Measurements from ENCODE around the gene TENT4B.
A peak's percentile ranks its signal among the peaks of the same experiment; 100 is the strongest.
"Not testable (repeated sequence)": the region's sequence is repeated elsewhere in the genome, so short reads cannot be mapped to it uniquely, and the experiment has no call there.

TENT4B gene

GRCh38 chr16:50152807-50153595, at the start of gene TENT4B:
Gene TENT4B, plus strand, starts transcription at chr16:50153306. Its CDS starts 316 bp downstream, at chr16:50153622.
- peak; percentile 83 for DNase-seq

GRCh38 chr16:50103764-50104163, 49.3 kb upstream of the TENT4B start:
- DNase-seq: peak; percentile 13

DNA sequence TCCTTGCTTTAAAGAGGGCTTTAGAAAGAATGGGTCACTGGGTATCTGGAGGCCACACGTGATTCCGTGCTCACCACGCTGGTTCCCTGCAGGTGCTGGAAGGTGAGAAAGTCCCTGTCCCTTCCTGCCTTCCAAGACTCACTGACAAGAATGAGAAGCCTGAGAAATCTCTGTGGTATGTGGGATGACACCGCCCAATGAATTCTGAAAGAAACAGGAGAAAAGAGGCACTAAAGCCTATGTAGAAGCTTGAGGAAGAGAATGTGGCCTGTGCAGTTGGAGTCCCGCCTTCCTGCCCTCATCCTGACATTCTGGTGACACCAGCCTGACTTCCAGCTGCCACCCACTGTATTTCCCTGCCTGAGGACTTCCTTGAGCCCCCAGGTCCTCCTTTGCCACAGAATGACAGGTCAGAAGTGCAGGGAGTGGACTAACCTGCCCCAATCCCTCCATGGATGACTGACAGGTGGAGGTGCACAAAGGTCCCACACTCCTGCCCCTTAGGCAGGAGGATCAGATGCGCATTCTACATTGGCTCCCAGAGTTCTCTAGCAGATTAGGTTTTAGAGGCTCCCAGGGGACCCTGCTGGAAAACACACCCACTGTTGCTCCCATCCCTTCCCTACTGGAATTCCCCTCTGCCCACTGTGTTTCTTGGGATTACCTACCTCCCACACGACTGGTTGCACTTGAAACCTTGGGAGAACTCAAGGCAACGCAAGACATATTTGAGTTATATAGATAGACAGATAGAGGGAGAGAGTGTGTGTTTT, 38.6 kb upstream of the TENT4B start:
- DNase-seq: no peak

DNA sequence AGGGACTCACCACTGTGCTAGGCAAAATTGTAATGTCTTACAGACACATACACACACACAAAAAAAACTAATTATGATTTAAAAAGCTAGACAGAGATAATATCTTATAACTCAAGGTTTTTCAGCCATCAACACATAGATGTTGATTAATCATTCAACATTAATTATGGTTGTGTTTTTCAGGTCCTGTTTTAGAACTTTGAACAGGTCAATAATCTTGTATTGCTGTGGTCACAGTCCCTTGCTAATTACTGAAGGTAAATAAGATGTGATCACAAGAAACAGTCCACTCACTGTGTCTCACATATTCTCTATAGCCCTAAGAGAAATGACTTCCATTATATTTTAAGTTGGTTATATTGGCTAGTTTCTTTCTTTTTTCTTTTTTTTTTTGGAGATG, 32.4 kb upstream of the TENT4B start:
- DNase-seq: no peak

DNA sequence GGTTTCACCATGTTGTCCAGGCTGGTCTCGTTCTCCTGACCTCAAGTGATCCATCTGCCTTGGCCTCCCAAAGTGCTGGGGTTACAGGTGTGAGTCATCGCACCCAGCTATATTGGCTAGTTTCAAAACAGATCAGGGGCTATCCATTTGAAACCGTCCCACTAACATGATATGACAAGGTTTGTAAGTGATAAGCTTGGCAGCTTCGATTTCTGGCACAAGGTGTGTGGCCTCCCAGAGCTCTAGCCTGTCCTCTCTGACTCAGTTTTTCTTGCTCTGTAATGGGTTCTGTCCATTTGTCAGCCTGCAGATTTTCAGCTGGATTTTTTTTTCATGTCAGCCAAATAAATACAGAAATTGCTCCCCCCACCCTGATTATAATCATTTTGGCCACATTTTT, 31.8 kb upstream of the TENT4B start:
- no peak for DNase-seq

DNA sequence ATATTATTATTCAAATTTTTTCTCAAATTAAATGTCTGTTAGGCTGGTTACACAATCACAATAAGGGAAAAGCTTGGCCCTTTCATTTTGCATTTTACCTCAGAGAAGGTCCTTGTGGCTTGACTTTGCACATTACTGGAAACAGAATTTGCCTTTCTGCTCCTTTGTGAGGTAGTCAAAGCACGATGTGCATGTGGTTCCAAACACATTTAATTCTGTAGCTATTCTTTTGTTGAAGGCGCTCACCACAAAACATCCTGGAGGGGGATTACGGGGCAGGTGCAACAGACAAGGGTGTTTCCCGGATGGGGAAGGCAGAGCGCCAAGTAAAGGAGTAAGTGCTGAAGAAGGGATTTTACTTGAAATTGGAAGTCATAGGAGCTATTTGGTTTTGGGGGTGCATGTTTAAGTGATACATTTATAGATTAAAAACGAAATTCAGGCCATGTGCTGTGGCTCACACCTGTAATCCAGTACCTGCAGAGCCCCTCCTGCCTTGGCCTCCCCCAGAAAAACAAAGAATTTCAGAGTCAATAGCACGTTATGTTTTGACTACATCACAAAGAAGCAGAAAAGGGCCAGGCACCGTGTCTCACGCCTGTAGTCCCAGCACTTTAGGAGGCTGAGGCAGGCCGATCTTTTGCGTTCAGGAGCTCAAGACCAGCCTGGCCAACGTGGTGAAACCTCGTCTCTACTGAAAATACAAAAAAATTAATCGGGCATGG, 31.2 kb upstream of the TENT4B start:
- no peak for DNase-seq

DNA sequence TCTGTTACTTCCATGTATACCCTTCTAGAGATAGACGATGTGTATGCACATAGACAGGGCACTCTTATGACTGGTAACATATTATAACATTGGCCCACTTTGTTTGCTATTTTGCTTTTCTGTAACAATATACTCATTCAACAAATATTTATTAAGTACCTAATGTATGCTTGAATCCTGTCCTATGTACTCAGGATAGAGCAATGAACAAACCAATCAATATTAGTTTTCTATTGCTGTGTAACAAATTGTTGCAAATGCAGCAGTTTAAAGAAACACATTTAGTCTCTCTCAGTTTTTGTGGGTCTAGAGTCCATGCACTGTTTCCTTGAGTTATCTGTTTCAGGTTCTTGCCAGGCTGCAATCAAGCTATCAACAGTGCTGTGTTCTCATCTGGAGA, 29.7 kb upstream of the TENT4B start:
- no peak for DNase-seq

- DNase-seq: no peak
These were observed 28.3 kb upstream of the TENT4B start for GRCh38 chr16:50124769-50125168.

DNA sequence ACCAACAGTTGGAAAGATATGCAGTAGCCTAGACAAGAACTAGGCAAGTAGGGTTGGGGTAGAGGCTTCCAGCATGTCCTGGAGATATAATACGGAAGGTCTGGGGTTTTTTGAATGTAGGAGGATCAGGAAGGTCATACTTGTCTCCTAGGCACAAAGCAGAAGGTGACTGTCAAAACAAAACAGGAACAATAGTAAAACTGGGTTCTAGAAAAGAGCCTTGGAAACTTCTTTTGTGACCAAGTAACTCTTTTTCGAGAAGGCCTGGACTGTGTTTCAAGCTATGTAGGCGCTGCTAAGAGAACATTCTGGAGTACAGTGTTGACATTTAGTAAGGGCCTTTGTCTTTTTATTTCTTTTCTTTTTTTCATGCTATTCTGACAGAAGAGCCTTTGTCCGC, 26.9 kb upstream of the TENT4B start:
- no peak for DNase-seq

DNA sequence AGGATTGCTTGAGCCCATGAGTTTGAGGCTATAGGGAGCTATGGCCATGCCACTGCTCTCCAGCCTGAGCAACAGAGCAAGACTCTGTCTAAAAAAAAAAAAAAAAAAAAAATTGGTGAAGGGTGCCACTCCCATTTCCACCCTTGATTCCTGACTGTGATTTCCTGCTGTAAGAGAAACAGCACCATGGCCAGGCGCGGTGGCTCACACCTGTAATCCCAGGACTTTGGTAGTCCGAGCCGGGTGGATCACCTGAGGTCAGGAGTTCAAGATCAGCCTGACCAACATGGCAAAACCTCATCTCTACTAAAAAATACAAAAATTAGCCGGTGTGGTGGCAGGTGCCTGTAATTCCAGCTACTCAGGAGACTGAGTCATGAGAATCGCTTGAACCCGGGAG, 20.5 kb upstream of the TENT4B start:
- DNase-seq: not testable (repeated sequence)

DNA sequence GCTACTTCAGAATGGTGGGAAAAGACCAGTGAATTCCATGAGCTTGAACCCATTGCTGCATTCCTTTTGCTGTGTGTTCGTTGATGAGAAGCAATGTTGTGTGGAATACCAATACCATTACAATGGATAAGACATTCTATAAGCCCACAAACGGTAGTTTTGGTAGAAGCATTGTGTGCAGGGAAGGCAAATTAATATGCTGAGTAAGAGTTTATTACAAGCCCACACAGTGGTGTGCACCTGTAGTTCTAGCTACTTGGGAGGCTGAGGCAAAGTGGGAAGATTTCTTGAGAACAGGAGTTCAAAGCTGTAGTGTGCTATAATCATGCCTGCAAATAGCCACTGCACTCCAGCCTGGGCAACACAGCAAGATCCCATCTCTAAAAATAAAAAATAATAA, 19.9 kb upstream of the TENT4B start:
- DNase-seq: no peak

DNA sequence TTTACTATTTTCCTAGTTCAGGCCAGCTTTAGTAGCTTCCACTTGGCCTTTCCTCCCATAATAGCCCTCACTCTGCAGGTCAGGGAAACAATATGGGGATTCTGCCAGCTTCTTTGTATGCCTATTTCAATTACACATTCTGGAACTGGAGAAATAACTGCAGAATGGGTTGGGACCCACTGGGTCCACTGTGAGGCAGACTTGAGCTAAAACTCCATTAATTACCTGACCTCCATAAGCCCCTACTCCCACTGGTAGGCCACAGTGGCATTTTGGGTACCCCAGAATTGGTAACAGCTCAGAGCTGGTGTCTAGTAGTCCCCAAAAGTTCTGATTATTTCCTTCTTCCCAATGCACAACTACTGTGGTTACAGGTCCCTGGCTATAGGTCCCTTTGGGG, 16.7 kb upstream of the TENT4B start:
- DNase-seq: no peak

DNA sequence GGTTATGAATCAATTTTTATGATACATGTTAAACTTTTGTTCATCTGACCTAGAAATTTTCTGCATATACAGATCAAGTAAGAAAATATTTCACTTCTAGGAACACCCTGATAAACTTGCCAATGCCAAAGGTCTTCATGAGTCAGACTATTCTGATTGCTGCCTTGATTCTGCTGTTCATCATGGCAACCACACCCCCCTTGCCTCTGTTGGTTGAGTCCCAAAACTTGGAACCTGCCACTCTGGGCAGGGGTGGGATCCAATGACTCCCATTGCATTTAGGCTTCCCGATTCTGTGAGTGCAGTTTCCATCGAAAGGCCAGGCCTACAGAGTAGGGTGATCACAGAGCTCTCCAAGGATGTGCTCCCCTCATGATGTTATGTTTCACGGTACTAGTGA, 15.8 kb upstream of the TENT4B start:
- no peak for DNase-seq

- DNase-seq: no peak
These were observed 13.5 kb upstream of the TENT4B start for GRCh38 chr16:50139580-50139979.

GRCh38 chr16:50144211-50144610, 8.9 kb upstream of the TENT4B start:
- no peak for DNase-seq

DNA sequence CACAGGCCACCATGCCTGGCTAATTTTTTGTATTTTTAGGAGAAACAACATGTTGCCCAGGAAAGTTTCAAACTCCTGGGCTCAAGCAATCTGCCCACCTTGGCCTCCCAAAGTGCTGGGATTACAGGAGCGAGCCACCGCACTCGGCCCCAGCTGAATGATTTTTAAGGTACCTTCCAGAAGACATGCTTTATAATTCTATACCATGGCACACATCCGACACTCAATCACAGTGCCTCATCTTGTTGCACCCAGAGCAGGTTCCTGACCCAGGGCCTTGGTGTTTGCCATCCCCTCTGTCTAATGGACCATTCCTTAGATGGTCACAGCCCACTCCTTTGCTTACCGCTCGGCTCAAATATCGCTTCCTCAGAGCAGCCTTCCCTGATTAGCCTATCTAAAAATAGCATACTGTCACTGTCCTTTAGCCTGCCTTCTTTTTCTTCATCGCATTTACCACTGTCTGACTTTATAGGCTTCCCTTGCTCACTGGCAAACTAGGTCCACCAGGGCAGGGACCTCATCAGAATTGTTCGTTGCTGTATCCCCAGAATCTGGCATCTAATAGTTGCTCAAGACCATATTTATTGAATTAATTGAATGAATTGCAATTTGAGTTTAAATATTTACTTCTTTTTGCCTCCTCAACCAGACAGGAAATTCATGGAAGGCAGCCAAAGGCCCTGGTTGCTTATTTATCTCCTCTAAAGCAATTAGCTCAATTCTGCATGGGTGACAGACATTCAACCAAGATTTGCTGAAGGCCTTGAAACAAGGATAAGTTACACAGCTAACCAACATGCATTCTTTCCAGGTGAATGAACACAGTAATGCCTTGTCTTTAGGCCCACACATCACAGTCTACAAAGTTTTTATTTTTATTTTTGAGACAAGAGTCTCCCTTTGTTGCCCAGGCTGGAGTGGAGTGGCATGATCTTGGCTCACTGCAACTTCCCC, 6.3 kb upstream of the TENT4B start:
- DNase-seq: peak; percentile 38

DNA sequence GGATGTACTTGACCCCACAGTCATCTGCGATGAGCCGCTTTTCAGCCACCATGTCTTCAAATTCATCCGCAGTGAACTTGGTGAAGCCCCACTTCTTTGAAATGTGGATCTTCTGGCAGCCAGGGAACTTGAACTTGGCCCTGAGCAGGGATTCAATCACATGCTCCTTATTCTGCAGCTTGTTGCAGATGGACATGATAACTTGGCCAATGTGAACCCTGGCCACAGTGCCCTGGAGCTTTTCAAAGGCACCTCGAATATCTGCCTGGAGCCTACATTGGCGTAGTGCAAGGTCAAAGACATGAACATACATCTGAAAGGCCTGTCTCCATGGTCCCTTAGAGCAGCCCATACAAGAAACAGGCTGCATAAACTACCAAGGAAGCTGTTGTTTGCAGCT, 1.8 kb upstream of the TENT4B start:
- no peak for DNase-seq

DNA sequence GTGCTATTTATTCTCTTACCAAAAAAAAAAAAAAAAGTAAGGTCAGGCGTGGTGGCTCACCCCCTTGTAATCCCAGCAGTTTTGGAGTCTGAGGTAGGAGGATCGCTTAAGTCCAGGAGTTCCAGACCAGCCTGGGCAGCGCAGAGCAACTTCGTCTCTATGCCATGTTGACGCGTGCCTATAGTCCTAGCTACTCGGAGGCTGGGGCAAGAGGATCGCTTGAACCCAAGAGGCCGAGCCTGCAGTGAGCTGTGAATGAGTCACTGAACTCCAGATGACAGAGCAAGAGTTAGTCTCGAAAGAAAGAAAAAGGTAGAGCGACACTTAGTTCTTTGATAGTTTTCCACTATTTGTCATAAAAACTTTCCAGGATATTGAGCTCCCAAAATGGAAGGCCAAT, 1.4 kb upstream of the TENT4B start:
- no peak for DNase-seq

GRCh38 chr16:50152351-50152806, 727 bp upstream of the TENT4B start:
- peak; percentile 28 for DNase-seq

GRCh38 chr16:50153596-50154419, 702 bp downstream of the TENT4B start:
- DNase-seq: no peak

GRCh38 chr16:50154420-50154950, 1.4 kb downstream of the TENT4B start:
- no peak for DNase-seq

Data from fibroblast of skin of right quadriceps (primary cell).